ENCODE data around the gene CRISPLD2. TPM values are rescaled to one million over a fixed set of nuclear protein-coding genes. Genes with fewer than 3 reads are reported as not detected.
A peak's percentile ranks its signal among the peaks of the same experiment; 100 is the strongest.

CRISPLD2 gene
- total RNA-seq, 1 donor from 2014 or later: 9.0 TPM

GRCh38 chr16:84919708-84920107 lies 99.9 kb downstream of the CRISPLD2 start:
- no peak overlapping the region for H3K27ac Mint-ChIP-seq (ENCODE audit: unreplicated experiment)
- peaks cover 23% of the 10 kb centered on the region for H3K9me3 Mint-ChIP-seq (ENCODE audit: unreplicated experiment)
- H3K27me3 Mint-ChIP-seq (ENCODE audit: unreplicated experiment): peaks cover 18% of the 10 kb centered on the region
- peaks cover 50% of the 10 kb centered on the region for H3K4me1 Mint-ChIP-seq (ENCODE audit: low read depth, unreplicated experiment)
- TF ChIP-seq CTCF (IDR thresholded peaks at IDR 0.05; ENCODE audit: partially characterized antibody, unreplicated experiment): no peak
- H3K4me3 Mint-ChIP-seq (ENCODE audit: unreplicated experiment): no peak overlapping the region
- H3K36me3 Mint-ChIP-seq (ENCODE audit: unreplicated experiment): no peaks in the 10 kb centered on the region
- no peak for DNase-seq

GRCh38 chr16:84920333-84920732 lies 100.5 kb downstream of the CRISPLD2 start:
- TF ChIP-seq CTCF (IDR thresholded peaks at IDR 0.05; ENCODE audit: partially characterized antibody, unreplicated experiment): no peak
- no peak for DNase-seq
- Mint-ChIP-seq H3K9me3 (ENCODE audit: unreplicated experiment) (peaks cover 23% of the 10 kb centered on the region), H3K27me3 (ENCODE audit: unreplicated experiment) (peaks cover 18% of the 10 kb centered on the region), H3K36me3 (ENCODE audit: unreplicated experiment) (no peaks in the 10 kb centered on the region), H3K4me1 (ENCODE audit: low read depth, unreplicated experiment) (peaks cover 54% of the 10 kb centered on the region), H3K27ac (ENCODE audit: unreplicated experiment) (no peak overlapping the region), H3K4me3 (ENCODE audit: unreplicated experiment) (no peak overlapping the region)

GRCh38 chr16:84922351-84923120 lies 102.8 kb downstream of the CRISPLD2 start:
- peaks cover 19% of the 10 kb centered on the region for H3K9me3 Mint-ChIP-seq (ENCODE audit: unreplicated experiment)
- DNase-seq: peak; percentile 89
- peaks cover 17% of the 10 kb centered on the region for H3K27me3 Mint-ChIP-seq (ENCODE audit: unreplicated experiment)
- H3K27ac Mint-ChIP-seq (ENCODE audit: unreplicated experiment): peak overlapping the region; percentile 95
- H3K4me1 Mint-ChIP-seq (ENCODE audit: low read depth, unreplicated experiment): peaks cover 36% of the 10 kb centered on the region
- no peak for TF ChIP-seq CTCF (IDR thresholded peaks at IDR 0.05; ENCODE audit: partially characterized antibody, unreplicated experiment)
- H3K36me3 Mint-ChIP-seq (ENCODE audit: unreplicated experiment): no peaks in the 10 kb centered on the region
- peak overlapping the region; percentile 27 for H3K4me3 Mint-ChIP-seq (ENCODE audit: unreplicated experiment)

GRCh38 chr16:84924331-84925091 lies 104.7 kb downstream of the CRISPLD2 start:
- Mint-ChIP-seq H3K9me3 (ENCODE audit: unreplicated experiment) (peaks cover 19% of the 10 kb centered on the region), H3K36me3 (ENCODE audit: unreplicated experiment) (no peaks in the 10 kb centered on the region), H3K27me3 (ENCODE audit: unreplicated experiment) (peaks cover 17% of the 10 kb centered on the region), H3K4me1 (ENCODE audit: low read depth, unreplicated experiment) (peaks cover 39% of the 10 kb centered on the region), H3K27ac (ENCODE audit: unreplicated experiment) (peak overlapping the region; percentile 52), H3K4me3 (ENCODE audit: unreplicated experiment) (no peak overlapping the region)
- TF ChIP-seq CTCF (IDR thresholded peaks at IDR 0.05; ENCODE audit: partially characterized antibody, unreplicated experiment): no peak
- DNase-seq: no peak
